KG1 (cell line): ENCODE results near the gene DPH6.

Experiments
- DNase-seq: peaks from one replicate; lab custom pipeline; 2025; lab: John Stamatoyannopoulos, UW

Gene DPH6

GRCh38 chr15:35540885-35541284 lies 5.1 kb downstream of the DPH6 start:
- DNase-seq = no peak

DNA sequence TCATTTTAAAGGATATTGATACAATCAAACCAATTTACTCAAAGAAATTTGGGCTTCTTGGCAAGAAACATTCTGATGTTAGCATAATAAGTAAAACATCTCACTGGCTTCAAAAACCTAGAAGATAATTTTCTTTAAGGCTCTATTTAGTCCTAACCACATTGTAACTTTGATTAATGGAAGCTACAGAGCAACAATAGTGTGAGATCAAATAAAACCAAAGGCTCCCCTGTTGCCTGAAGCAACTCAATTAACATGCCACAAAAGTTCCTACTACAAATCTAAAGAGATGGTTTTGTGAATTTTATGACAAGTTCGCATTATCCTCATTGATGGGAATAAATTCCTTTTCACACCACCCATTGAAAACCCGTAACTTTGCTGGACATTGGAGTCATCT lies 5.9 kb downstream of the DPH6 start:
- no peak for DNase-seq

DNA sequence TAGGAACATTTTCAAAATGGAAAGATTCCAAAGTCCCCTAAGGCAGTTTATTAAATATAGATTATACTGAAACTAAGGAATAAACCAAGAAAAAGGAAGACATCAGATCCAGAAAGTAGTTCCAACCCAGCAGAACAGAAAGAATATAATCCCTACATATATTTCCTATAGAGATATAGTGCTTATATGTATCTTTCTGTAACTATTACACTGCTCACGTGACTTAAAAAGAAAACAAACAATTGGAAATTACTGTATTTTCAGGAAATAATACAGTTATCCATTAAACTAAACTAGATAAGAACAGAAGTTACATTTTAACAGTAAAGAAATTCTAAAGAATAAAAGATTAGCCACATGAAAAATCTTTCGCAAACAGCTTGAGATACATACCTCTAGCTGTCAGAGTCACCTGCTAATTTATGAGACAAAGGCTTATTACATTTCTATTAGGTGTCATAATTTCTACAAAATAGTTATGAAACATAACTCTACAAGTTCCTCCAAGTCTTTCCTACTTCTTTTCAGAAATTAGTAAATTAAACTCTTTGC lies 10.5 kb downstream of the DPH6 start:
- DNase-seq = no peak

- no peak for DNase-seq
Observed at GRCh38 chr15:35533130-35534110, 12.5 kb downstream of the DPH6 start.

DNA sequence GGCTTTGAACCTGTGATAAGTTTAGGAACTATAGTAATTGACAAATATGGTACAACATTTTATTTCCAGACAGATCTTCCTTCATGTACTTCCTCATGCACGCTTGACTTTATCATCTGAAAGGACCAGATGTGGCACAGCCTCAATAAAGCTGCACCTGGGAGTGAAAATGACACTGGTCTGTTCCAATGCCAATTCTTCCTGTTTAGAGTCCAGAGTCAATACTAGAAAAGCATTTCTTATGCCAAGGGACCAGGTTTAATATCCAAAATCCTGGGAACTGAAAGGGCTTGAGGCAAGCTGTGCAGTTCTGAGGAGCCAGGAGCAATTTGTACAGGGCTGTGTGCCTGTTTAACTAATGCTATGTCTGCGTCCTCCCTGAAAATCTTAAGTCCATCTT lies 15.3 kb downstream of the DPH6 start:
- no peak for DNase-seq

DNA sequence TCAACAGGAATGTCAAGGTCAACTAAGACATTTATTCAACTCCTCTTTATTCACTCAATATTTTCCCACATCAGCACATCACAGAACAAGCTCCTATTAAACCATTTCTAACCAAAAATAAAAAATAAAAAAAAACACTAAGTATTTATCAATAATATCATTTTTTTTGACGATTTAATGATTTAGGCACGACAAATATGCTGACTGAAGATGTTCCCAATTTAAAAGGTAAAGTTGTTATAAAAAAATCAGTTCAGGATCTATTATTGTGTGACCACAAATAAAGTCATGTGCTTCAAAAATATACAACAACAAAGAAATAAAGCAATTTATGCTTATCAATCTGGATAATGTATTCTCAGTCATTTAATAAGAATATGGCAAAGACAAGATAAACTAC lies 16.2 kb downstream of the DPH6 start:
- DNase-seq = no peak

DNA sequence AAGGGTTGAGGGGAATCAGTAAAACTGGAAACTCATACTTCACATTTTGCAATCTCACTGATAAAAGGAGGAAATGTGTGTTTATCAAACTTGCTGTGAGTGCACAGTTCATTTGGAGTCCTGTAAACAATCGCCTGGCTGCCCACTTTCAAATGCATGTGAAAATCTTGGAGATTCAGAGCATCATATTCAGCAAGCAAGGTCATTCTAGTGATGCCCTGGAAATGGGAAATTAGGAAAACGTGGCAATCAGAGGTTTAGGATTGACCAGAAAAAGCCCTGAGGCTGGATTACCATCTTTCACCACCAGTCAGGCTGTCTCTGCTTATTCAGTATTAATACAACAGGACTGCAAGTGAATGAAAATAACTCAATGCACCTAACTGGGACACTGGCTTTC lies 23.9 kb downstream of the DPH6 start:
- no peak for DNase-seq

DNA sequence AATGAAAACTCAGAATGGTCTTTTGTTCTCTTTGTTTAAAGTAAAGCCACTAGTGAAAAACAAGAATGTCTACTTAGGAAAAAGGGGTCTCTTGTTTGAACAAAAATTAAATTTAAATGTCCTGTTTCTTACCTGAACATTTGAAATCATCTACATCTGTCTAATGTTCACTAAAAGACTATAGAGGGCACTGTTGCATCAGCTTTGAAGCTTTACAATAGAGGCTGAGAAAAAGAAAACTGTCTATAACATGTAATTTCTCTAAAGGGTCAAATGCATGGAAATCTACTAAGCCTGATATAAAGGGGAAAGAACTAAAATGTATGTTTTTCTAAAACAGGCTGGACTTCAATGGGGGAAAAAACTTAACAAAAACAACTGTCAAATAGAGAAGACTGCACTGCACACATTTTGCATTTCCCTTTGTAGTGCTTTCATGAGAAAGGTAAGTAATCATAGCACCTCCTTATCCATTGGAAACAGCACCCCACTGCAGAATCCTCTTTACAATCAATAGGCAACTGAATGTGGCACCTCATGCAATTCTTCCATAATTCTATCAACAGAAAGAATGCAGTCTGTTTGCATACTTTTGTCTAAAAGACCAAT lies 26.3 kb downstream of the DPH6 start:
- peak; percentile 11 for DNase-seq

DNA sequence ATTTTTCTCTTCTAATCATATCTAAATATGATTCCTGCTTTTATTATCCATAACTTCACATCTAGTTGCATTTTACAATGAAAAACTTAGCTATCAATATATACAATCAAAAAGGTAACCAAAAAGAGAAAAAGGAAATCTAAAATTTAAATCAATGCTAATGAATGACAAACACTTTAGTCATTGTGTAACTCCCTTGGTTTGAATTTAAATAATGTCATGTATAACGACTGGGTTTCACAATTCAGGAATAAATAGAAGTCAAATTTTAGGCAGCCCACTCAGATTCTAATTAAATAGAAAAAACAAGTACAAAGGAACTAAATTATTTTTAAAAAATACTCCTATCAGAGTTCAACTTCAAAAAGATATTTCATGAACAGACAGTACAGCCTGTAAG lies 26.9 kb downstream of the DPH6 start:
- DNase-seq = no peak

DNA sequence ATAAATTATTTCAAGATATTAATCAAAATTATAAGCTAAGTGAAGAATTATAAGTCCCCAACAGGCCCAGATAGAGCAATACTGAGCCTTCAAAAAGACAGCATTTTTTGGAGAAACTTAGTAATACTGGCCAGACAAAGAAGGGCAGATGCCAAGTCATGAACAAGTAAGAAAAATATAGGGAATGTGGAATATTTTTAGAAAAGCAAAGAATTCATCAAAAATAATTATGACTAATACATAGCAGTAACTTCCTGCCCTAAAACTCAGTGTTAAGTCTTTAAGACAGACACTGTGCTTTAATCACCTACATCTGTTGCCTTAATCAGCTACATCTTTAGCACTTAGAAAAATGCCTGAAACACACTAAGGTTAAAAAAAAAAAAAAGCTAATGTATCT lies 31.2 kb downstream of the DPH6 start:
- no peak for DNase-seq

- DNase-seq = no peak
Observed at GRCh38 chr15:35507932-35508638, 37.9 kb downstream of the DPH6 start.

DNA sequence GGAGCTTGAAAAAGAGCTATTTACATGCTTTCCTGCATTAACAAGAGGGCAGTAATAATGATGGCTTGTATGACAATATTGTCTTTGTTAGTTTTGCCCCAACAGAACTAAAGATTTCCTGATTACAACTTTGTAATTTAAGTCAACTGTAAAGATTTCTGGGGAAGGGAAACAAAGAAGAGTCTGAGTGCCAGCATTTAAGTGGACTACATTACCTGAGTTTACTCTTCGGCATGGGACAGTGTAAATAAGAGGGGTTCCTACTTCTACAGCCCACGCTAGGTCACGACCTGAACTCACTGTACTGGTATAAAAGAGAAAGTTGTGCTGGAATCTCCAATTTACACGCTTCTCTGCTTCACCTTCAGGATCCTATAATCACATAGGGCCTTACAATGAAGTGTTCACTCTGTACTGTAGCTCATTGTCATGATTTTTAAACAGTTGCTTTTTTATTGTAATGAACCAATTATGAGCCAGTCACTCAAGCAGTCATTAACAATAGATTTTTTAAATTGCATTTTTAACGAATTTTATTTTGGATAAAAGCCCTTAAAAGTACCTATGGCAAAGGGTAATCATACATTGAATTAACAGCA lies 39.6 kb downstream of the DPH6 start:
- DNase-seq = no peak

GRCh38 chr15:35505809-35506208 lies 40.2 kb downstream of the DPH6 start:
- DNase-seq = no peak

- DNase-seq = no peak
Observed at GRCh38 chr15:35505141-35505540, 40.8 kb downstream of the DPH6 start.

GRCh38 chr15:35499723-35500122 lies 46.2 kb downstream of the DPH6 start:
- DNase-seq = no peak

DNA sequence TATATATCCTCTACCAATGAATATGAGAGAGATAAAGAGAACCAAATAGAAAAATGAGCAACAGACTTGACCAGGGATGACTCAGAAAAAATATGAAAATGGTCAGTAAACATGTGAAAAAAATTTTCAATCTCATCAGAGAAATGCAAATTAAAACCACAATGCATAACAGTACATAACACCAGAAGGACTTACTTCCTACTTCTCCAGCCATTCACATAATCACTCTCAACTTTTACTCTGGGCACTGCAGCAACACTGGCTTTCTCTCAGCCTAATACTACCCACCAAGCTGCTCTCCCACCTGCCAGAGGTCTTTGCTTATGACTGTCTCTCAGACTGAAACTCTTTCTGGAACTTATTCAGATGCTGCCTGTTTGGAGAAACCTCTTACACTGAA lies 49.4 kb downstream of the DPH6 start:
- no peak for DNase-seq

DNA sequence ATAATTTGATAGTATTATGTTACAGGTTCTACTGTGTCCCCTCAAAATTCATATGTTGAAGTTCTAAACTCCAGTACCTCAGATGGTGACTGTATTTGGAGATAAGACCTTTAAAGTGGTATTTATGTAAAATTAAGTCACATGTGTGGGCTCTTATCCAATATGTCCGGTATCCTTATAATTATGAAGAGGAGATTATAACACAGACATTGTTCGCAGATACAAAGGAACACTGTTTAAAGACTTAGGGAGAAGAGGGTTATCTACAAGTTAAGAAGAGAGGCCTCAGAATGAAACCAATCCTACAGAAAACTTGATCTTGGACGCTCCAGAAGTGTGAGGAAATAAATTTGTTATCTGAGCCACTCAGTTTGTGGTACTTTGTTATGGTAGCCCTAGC lies 50.9 kb downstream of the DPH6 start:
- DNase-seq = no peak

- no peak for DNase-seq
Observed at GRCh38 chr15:35491999-35492398, 54.0 kb downstream of the DPH6 start.

- no peak for DNase-seq
Observed at GRCh38 chr15:35491173-35491572, 54.8 kb downstream of the DPH6 start.

DNA sequence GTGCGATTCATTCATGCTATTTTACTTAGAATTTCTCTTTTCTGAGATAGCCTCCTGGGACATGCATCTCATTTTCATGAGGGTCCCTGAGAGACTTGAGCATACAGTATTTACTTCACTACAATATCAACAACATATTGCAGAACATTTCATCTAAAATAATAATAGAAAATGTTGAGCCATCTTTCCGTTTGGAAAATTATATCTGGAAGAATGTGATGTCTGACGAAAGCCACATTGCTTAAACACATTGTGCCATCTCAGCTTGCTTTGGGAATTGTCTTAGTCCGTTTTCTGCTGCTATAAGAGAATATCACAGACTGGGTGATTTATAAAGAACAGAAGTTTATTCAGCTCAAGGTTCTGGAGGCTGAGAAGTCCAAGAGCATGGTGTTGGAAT lies 55.5 kb downstream of the DPH6 start:
- no peak for DNase-seq

DNA sequence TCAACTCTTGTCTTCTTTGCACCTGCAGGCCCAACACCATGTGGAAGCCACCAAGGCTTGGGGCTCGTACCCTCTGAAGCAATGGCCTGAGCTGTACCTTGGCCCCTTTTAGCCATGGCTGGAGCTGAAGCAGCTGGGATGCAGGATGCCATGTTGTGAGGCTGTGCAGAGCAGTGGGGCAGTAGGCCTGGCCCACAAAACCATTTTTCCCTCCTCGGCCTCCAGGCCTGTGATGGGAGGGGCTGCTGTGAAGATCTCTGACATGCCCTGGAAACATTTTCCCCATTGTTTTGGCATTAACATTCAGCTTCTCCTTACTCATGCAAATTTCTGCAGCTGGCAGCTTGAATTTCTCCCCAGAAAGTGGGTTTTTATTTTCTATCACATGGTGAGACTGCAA lies 58.5 kb downstream of the DPH6 start:
- DNase-seq = no peak

GRCh38 chr15:35486296-35486695 lies 59.7 kb downstream of the DPH6 start:
- DNase-seq = no peak
